DMS114 treated with DMSO at 0.1 percent for 48 hours (cell line): Measurements from ENCODE around the gene PROM1.

ENCODE experiments used
- DNase-seq: peaks from one replicate; lab custom pipeline; 2025; ENCODE audit not compliant: unreplicated experiment; lab: John Stamatoyannopoulos, UW

The PROM1 gene

DNA sequence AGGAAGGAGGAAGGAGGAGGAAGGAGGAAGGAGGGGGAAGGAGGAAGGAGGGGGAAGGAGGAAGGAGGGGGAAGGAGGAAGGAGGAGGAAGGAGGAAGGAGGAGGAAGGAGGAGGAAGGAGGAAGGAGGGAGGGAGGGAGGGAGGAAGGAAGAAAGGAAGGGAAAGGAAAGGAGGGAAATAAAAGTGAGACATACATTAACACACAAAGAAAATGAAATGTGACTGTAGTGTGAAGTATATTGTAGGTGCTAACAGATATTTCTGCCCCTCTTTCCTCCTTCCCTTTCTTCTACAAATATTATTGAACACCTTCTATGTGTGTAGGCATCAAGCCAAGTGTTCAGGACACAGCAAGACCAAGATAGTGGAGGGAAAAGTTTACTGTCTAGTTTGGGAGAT lies 26.4 kb upstream of the PROM1 start:
- no peak for DNase-seq

DNA sequence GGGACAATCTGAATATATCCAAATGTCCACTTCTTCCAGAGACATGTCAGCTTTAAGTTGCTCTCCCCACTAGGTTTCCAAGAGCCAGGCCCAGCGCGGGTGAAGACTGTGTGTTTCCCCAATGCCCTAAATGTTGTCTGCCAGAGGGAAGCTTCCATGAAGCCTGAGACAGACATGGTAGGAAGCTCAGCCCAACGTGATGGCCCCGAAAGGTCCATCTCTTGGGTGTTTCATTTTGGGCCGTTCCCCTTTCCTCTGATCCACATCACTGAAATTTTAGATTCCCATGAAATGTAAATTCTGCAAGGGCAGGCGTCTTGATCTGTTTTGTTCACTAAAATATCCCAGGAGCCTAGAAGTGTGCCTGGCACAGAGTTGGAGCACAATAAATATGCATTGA lies 25.4 kb upstream of the PROM1 start:
- DNase-seq, result no peak

DNA sequence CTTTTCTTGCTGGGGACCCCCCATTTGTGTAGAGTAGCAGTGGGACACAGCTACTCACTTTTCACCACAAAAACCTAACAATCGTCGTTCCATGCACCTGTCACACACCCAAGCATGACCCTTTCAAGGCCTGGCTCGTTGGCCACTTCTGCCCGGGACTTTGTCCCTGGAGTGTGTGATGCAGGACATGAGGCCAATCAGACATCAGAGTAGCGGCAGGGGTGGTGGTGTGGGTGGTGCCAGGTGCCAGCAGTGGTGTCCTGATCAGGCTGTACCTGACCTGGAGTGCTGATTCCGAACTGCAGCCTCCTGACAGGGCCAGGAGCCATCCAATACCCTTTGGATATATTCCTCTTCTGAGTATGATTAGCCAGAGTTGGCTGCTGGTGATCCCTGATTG lies 23.1 kb upstream of the PROM1 start:
- DNase-seq, result no peak

DNA sequence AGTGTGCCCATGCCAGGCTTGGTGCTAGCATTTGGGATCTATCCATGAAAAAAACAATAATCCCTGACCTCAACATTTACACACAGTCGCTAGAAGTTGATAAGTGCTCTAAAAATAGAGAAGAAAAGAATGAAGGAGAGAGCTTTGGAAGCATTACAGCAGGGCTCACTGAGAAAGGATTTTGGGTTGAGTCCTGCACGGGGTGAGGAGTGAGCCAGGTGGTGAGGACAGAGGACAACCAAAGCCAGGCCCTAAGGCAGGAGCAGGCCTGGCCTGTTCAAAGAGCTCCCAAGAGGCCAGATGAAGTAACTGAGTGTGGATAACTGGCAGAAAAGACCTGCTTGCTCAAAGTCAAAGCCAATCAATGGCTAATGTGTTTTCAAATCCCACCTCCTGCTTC lies 20.7 kb upstream of the PROM1 start:
- no peak for DNase-seq

DNA sequence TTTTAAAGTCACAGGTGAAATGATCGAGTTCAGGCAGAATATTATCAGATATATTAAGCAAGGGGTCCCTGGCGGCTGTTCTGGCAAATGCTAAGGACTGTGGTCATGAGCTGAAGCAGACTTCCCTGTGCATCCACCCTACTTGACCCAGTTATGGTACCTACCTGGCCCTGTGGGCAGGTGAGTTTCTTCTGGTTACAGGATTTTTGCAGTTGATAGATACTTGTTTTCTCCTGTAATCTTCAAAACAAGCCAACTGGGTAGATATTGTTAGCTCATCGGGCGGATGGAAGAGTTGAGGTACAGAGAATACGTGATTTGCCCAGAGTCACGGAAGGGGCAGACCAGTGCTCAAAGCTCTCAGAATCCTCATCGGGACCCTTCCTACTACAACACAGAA lies 18.5 kb upstream of the PROM1 start:
- DNase-seq, result no peak

DNA sequence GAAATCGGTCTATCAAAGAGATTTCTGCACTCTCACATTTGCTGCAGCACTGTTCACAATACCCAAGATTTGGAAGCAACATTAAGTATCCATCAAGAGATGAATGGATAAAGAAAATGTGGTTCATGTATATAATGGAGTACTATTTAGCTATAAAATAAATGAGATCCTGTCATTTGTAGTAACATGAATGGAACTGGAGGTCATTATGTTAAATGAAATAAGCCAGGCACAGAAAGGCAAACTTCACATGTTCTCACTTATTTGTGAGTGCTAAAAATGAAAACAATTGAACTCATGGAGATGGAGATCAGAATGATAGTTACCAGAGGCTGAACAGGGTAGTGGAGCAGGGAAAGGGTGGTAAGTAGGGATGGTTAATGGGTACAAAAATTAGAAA lies 17.0 kb upstream of the PROM1 start:
- DNase-seq, result no peak

DNA sequence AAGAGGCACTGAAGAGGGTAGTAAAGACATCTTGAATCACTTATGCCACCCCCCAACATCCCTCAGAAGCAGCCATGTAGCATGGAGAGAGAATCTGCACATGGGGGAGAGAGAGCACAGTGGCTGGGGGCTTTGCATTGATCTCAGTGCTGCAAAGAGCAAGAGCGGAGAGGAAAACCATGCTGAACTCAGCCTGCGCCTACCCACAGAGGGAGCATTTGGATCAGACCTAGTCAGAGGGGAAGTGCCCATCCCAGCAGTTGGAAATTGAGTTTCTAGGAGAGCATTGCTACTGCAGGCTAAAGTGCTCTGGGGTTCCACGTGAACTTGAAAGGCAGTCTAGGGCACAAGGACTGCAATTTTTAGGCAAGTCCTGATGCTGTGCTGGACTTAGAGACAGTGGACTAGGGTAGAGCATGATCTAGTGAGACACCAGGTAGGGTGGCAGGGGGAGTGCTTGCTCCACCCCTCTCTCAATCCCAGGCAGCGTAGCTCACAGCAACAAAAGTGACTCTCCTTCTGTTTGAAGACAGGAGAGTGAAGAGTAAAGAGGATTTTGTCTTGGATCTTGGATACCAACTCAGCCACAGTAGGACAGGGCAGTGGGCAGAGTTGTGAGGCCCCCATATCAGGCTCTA lies 9.0 kb upstream of the PROM1 start:
- no peak for DNase-seq

DNA sequence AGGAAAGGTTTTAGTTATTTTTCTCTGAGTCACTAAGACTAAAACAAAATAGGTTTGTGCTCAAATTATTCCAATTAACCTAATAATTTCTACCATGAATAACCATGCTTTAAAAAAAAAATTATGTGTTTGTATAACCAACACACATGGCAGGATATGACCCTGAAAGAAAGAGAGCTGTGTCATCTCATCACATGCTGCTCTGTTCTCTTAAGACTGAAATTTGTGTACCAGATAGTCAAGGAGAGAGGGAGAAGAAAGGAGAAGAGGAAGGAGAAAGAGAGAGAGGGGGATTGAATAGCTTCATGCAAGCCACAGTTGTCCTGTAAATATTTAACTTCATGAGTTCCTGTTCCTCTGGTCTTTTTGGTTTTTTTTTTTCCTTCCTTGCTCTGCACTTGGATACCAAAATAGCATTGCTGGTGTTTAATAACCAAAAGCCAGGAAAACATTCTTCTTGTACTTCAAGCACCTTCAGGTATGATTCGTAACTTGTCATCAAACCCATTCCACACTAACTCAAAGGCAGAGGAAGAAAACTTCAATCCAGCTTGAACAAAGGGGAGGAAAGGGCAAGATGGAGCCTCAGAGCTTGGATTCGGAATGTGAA lies 6.4 kb upstream of the PROM1 start:
- DNase-seq, result no peak

DNA sequence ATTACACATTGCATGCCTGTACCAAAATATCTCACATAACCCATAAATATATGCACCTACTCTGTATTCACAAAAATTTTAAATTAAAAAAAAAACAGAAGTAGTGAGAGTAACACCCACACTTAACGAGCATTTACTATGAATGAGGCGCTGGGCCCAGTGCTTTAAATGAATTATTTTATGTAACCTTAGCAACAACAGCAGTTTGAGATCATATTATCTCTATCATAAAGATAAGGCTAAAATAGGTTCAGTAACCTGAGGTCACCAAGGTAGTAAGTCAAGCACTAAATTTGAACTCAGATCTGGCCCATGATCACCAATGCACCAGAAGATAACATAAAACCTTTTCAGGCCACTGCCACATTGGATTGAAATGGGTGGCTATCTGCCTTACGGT lies 5.3 kb upstream of the PROM1 start:
- DNase-seq, result no peak

DNA sequence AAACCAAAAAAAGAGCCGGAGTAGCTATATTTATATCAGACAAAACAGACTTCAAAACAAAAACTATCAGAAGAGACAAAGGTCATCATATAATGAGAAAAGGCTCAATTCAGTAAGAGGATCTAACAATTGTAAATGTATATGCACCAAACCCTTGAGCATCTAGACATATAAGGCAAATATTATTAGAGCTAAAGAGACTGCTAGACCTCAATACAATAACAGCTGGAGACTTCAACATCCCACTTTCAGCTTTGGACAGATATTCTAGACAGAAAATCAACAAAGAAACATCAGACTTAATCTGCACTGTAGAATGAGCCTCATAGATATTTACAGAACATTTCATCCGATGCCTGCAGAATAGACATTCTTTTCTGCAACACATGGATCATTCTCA lies 4.8 kb upstream of the PROM1 start:
- DNase-seq, result no peak

DNA sequence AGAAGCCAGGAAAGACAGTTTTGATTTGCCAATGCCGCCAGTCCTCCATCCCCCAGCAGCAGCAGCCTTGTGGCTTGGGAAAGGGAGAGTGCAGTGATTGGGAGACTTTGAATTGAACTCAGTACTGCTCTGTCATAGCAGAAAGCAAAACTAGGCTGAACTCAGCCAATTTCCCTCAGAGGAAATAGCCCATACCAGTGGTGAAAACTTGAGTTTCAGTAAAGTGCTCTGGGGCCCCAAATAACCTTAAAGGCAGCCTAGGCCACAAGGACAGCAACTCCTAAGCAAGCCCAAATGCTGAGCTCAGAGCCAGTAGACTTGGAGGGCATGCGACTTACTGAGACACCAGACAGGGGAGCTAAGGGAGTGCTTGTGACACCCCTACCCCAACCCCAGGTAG lies 2.0 kb upstream of the PROM1 start:
- DNase-seq, result no peak

DNA sequence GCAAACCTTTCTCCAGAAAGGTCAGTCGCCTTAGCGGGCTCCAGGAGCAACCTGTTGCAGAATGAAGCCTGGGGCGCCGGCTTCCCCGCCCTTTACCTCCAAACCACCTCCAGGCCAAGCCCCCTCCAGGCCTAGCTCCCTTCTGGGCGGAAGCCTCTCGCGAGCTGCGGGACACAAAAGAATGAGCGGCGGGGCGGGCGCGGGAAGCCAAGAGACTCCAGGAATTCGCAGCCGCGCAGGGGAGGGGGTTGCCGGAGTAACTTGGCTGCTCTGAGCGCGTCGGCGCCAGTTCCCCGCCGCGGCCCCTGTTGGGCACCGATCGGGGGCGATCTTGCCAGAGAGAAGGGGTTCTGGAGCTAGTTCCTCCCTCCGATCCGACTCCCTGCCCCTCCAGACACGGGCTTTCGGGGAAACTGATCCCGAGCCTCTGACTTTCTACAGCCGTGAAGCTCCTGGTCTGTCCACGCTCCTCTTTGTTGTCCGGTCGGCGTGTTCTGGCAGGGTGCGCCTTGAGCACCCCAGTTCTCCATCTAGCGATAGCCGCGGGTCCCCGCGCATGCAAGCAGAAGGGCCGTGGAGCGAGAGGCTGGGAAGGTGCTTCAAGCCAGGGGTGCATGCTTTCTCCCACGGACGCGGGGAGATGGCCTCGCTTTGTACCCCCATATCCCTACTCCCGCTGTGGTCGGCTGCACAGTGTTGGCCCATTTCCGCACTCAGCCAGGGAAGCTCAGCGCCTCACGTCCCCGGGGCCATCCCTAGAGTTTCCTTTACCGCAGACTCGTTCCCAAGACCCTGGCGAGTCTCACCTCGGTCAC lies 1.2 kb downstream of the PROM1 start:
- DNase-seq, result no peak

DNA sequence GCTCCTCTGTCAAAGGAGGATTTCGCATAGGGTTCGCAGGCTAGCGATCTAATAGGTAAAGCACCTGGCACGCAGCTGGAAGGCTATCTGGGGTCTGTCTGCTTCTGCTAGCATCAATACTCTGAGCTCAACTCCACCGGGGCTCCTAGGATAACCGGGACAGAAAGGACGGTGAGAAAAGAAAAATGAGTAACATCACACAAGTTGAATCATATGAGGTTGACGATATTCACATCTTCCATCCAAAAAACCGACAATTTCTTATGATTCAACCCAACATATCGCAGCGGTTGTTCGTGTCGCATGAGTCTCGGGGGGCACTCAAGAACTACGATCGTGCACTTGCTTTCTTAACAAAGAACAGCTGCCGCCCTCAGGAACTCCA lies 1.8 kb downstream of the PROM1 start:
- no peak for DNase-seq

DNA sequence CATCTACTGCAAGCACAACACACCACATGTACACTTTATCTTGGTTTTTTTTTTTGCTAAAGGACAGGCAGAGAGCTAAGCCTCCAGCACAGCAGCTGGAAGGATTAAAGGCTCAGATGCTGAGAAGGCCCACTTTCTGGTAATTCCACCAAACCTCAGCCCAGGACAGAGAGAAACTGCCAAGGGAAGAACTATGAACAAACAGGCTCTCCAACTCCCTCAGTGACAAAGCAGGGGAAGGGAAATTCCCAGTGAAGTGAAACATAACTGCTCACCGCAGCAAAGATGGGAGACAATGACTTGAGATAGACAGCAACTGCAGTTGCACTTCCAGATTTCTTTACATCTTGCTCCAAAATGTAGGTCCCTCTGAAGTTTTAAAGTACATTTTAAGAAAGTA lies 4.8 kb downstream of the PROM1 start:
- DNase-seq, result no peak

DNA sequence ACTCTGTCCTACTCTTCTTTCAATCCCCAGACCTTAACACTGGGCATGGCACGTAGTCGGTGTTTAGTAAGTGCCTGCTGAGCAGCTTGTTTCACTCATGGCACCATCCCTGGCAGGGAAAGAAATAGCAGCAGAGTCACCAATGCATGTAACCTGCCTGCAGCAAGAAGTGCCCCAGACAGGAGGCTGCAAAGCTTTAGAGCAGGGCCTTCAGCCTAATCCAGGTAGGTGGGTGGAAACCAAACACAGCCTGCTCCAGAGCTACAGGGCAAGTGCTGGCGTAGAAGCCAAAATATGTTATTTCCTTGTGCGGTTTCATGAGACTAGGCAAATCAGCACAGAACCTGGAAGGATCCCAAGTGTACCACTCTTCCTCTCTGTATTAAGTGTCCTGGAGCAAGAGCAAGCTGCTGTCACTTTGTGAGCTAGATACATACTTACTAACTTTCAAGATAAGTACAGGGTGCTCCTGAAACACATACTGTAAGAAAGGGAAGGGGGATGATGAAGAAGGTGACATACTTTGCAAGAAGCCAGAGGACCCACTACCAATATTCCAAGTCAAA lies 5.5 kb downstream of the PROM1 start:
- DNase-seq, result no peak

DNA sequence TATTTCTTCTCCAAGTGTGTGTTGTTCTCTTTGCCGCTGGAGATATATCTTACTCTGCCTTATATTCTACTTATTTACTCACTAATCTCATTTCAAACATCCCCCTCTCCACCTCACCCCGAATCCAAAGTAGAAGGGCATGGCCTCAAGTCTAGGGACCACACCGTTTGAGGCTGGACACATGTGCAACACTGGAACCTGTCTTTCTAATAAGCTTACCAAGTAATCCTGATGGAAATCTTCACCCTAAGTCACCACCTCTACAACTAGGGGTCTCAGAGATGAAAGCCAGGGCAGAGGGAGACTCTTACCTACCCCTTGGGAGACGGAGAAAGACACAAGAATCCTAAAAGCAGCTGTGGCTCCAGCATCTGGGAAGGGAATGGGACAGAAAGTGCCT lies 6.0 kb downstream of the PROM1 start:
- DNase-seq, result no peak

DNA sequence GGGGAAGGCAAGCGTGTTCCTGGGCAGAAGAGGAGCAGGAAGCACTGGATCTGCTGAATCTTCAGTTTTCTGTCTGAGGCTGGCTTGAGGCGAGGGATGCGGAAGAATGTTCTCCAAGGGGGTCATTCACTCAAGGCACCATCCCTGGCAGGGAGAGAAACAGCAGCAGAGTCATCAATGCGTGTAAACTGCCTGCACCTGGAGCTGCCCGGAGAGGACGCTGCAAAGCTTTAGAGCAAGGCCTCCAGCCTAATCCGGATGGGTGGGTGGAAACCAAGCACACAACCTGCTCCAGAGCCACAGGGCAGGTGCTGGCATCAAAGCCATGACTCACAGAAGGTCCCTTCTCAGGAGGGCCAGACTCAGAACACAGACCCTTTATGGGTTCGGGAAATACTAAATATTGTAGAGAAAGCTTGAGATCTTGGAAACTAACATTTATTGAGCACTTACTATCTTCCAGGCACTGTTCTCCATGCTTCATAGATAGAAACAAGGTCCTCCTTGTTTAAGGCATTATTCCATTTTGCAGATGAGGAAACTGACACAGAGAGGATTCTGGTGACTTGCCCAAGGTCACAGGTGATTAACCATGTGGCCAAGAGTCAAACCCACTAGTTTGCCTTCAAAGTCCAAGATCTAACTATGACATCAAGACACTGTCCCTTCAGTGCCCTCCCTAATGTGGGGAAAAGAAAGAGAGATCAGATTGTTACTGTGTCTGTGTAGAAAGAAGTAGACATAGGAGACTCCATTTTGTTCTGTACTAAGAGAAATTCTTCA lies 7.7 kb downstream of the PROM1 start:
- DNase-seq, result no peak

DNA sequence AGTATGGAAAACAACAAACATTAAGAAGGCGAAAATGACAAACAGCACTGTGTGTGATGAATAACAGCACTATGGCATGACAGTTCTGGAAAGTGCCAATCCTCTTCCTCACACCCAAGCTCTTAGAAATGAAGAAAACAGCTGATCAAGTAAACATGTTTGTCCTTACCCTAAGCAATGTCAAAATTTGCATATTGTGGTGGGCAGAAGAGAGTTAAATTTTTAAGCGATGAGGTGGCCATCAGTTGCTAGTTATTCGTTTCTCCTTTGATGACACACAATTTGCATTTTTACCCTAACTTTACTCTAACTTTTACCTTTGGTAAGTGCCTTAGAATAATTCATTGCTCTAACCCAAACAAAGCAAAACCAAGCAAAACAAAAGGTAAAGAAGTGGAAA lies 8.8 kb downstream of the PROM1 start:
- no peak for DNase-seq

DNA sequence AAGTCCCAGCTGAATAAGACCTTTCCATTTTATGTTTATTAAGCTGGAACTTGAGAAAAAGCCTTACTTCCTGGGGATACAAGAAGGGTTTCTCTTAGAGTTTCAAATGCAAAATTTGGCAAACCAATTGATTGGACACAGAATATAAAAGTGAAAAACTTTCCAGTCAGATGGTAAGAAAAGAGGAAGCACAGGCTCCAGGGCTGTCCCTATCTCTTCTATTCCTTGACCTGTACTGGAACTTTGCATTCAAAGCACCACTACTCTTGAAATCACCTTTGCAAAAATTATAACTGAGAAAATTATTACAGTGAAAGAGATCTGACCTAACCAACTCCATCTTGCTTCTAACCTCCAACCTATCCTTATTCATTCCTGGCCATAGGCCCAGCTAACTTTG lies 11.7 kb downstream of the PROM1 start:
- no peak for DNase-seq

DNA sequence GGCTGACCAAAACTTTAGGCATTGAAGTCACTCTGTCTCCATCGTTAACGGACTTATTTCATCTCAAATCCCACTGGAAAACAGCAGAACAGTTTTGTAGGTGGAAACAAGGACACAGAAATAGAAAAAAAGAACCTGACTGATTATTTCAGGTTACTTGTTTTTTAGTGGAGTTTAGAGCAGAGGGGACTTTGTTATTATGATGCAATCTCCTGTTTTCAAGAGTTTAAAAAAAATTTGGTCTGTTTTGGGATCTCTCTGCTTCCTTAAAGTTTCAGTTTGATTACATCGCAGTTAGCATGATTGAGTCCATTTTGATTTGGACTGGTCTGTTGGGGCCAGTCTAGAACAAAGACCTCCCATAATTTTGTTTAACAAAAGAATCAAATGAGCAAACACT lies 13.6 kb downstream of the PROM1 start:
- DNase-seq, result no peak

DNA sequence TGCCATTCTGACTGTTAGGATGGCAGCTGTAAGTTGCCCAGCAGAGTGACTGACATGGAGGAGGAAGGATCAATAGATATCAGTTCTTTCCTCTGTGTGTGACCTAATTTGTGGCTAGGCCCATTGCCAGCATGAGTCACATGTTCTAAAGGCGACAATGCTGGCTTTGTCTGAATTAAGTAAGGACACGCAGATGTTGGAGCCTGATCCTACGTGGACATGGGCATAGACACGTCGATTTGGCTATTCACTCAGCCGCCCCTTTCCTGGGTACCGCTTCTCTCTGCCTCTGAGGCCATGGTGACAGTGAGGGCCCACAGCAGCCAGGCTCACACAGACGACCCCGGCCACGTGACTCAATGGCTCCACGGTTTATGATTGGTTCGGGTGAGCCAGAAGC lies 16.3 kb downstream of the PROM1 start:
- DNase-seq, result no peak
